22Rv1 (cell line): ENCODE results near the gene CT45A8.

Experiments
- ZFX ChIP-seq: fragments of 450-650 bp; IDR thresholded peaks from 2 replicates; pipeline ENCODE4 v1.6.1; 2017; ENCODE audit warnings: antibody characterized with exemption, borderline replicate concordance
- TF ChIP-seq, protein P1 (sequence below): fragments of 450-650 bp; IDR thresholded peaks from 2 replicates; pipeline ENCODE4 v1.5.1; 2017; ENCODE audit warnings: mild to moderate bottlenecking

GRCh38 chrX:135893294-135893817, 39.0 kb upstream of the CT45A8 start, which contains the start of the genes CT45A10 and SAGE1:
- TF ChIP-seq, protein P1, sequence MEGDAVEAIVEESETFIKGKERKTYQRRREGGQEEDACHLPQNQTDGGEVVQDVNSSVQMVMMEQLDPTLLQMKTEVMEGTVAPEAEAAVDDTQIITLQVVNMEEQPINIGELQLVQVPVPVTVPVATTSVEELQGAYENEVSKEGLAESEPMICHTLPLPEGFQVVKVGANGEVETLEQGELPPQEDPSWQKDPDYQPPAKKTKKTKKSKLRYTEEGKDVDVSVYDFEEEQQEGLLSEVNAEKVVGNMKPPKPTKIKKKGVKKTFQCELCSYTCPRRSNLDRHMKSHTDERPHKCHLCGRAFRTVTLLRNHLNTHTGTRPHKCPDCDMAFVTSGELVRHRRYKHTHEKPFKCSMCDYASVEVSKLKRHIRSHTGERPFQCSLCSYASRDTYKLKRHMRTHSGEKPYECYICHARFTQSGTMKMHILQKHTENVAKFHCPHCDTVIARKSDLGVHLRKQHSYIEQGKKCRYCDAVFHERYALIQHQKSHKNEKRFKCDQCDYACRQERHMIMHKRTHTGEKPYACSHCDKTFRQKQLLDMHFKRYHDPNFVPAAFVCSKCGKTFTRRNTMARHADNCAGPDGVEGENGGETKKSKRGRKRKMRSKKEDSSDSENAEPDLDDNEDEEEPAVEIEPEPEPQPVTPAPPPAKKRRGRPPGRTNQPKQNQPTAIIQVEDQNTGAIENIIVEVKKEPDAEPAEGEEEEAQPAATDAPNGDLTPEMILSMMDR: peak; percentile 68
- no peak for TF ChIP-seq ZFX
